Choroid plexus epithelial cell (primary cell): ENCODE data around the gene ALDH8A1.

Experiments used
- DNase-seq: peaks from one replicate; pipeline ENCODE4 v3.0.0-alpha.2; 2010; ENCODE audit warnings: low read depth
- H3K4me3 ChIP-seq: 2 replicates; pipeline ENCODE4 v1.5.1; 2011; ENCODE audit warnings: low read depth, mild to moderate bottlenecking, control low read depth, low read length, moderate library complexity
- CTCF ChIP-seq: conservative IDR thresholded peaks from 2 replicates; pipeline ENCODE4 v1.5.1; 2011; ENCODE audit warnings: low read depth, mild to moderate bottlenecking, control low read depth, inconsistent platforms, low read length, moderate library complexity

ALDH8A1 gene, protein sequence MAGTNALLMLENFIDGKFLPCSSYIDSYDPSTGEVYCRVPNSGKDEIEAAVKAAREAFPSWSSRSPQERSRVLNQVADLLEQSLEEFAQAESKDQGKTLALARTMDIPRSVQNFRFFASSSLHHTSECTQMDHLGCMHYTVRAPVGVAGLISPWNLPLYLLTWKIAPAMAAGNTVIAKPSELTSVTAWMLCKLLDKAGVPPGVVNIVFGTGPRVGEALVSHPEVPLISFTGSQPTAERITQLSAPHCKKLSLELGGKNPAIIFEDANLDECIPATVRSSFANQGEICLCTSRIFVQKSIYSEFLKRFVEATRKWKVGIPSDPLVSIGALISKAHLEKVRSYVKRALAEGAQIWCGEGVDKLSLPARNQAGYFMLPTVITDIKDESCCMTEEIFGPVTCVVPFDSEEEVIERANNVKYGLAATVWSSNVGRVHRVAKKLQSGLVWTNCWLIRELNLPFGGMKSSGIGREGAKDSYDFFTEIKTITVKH

GRCh38 chr6:134949927-134950326 lies at the start of gene ALDH8A1:
Gene ALDH8A1 (minus strand): TSS chr6:134950101. CDS start chr6:134950053, 48 bp downstream.
- TF ChIP-seq CTCF: no peak

DNA sequence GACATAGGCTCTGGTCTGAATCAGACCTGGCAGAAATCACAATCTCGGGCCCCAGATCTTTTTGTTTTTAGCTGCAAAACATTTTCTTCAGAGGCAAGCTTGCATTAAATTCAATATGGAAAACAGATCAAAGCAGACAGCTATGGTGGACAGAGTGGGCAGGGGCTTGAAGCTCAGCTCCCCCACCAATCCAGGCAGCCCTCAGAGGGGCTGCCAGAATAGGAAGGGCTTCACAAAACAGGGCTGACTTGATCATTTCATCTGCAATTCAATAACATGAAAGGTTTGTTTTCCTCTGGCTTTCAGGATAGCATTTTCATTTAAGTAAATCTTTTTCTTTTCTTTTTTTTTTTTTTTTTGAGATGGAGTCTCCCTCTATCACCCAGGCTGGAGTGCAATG lies 49.2 kb upstream of the ALDH8A1 start:
- no peak for DNase-seq
- no peak overlapping the region for H3K4me3 ChIP-seq
- no peak for TF ChIP-seq CTCF

More at GRCh38 chr6:134949927-134950326, at the start of gene ALDH8A1:
- DNase-seq: no peak
- no peak within 1 kb of the TSS for H3K4me3 ChIP-seq

GRCh38 chr6:134997133-134997995 lies 47.5 kb upstream of the ALDH8A1 start:
- DNase-seq: no peak
- no peak for TF ChIP-seq CTCF
- H3K4me3 ChIP-seq: no peak overlapping the region

GRCh38 chr6:134995536-134995935 lies 45.6 kb upstream of the ALDH8A1 start:
- DNase-seq: no peak
- no peak for TF ChIP-seq CTCF
- H3K4me3 ChIP-seq: no peak overlapping the region

GRCh38 chr6:134994431-134994830 lies 44.5 kb upstream of the ALDH8A1 start:
- no peak for TF ChIP-seq CTCF
- H3K4me3 ChIP-seq: no peak overlapping the region
- no peak for DNase-seq

DNA sequence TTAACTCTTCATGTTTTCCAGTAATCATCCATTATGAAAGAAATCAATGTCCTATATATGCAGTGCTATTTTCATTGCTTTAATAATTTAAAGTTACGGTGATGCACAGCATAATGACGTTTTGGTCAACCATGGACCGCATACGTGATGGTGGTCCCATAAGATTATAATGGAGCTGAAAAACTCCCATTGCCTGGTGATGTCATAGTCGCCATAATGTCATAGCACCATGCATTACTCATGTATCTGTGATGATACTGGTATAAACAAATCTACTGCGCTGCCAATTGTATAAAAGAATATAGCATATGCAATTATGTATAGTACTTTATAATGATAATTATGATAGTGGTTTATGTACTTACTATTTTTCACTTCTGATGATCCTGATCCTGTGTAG lies 42.3 kb upstream of the ALDH8A1 start:
- TF ChIP-seq CTCF: no peak

More for the DNA sequence above, 42.3 kb upstream of the ALDH8A1 start:
- no peak overlapping the region for H3K4me3 ChIP-seq
- no peak for DNase-seq
